NCI-H748 treated with DMSO at 0.1 percent for 48 hours (cell line): ENCODE results near the gene NBPF15.
"Not testable (repeated sequence)": the region's sequence is repeated elsewhere in the genome, so short reads cannot be mapped to it uniquely, and the experiment has no call there.

Experiments used
- DNase-seq: peaks from one replicate; lab custom pipeline; 2025; lab: John Stamatoyannopoulos, UW

The NBPF15 gene, protein sequence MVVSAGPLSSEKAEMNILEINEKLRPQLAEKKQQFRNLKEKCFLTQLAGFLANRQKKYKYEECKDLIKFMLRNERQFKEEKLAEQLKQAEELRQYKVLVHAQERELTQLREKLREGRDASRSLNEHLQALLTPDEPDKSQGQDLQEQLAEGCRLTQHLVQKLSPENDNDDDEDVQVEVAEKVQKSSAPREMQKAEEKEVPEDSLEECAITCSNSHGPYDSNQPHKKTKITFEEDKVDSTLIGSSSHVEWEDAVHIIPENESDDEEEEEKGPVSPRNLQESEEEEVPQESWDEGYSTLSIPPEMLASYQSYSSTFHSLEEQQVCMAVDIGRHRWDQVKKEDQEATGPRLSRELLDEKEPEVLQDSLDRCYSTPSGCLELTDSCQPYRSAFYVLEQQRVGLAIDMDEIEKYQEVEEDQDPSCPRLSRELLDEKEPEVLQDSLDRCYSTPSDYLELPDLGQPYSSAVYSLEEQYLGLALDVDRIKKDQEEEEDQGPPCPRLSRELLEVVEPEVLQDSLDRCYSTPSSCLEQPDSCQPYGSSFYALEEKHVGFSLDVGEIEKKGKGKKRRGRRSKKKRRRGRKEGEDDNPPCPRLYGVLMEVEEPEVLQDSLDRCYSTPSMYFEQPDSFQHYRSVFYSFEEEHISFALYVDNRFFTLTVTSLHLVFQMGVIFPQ

DNA sequence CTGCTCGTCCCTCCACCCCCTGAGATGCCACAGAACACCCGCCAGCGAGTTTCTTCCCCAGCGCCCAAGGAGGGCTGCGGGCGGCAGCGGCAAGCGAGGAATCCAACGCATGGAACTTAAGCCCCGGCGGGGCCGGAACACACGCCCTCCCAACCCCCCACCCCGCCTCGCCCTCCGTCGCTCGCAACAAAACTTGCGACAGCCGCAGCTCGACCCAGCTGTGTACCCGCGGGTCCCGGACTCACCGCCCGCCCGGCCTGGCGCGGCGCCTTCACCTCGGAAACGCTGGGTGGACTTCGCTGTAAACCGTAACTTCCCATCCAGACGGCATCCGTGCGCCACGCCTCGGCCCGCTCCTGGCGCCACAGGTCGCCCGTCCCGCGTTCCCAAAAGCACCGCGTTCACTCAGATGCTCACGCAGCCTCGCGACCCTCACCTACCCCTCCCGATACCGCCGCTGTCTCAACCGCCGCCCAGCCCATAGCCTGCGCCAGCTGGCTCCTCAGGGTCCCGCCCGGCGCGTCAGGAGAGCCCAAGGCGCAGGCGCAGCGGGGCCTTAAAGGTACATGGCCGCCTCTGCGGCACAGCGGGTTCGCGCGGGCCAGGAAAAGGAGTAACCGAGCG is at the start of gene NBPF15:
Gene NBPF15, minus strand, starts transcription at position 534 of the 624 bp plus-strand sequence. CDS start 21,666 bp downstream, outside the sequence.
- DNase-seq, result not testable (repeated sequence)

DNA sequence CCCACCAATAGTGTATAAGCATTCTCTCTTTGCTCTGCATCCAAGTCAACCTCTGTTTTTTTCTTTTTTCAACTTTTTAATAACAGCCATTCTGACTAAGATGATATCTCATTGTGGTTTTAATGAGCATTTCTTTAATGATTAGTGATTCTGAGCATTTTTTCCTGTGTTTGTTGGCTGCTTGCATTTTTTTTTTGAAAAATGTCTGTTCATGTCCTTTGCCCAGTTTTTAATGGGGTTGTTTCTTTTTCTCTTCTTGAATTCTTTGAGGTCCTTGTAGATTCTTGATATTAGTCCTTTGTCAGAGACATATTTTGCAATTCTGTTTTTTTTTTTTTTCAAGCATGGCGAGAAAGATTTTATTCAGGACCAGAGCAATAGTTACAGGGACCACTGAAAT is 35.0 kb upstream of the NBPF15 start:
- not testable (repeated sequence) for DNase-seq

DNA sequence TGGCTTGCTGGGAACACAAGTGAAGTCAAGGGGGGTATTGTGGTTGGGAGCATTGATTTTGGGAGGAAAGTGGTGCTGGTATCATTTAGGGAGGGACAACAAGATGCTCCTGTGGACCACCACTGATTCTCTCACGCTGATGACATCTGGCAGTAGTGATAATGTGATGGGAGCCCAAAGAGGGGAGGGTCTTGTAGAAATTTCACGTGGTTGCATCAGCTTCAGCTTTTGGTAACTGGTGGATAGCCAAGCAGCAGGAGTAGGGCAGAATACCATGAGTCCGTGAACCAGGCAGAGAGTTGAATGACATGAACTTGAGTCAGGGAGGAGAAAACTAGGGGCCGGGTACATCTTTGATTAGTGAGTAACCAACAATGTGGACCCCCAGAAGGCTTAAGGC is 32.7 kb upstream of the NBPF15 start:
- not testable (repeated sequence) for DNase-seq

DNA sequence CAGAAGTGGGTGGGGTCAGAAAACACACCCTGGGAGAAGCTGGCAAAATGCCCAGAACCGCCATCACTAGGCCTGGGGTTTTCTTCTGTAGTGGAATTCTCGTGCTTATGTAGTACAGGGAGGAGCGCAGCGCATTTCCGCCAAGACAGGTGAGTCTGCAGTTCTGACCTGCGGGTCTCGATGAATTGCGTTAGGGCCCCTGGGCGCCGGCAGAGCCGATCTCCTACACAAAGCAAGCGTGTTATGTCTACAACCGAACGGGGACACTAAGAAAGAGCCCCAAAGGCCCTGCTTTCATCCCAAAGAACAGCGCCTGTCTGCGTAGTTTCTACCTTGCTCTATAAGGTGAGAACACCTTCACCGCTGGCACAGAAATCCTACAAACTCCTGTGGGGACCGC is 28.9 kb upstream of the NBPF15 start:
- not testable (repeated sequence) for DNase-seq

DNA sequence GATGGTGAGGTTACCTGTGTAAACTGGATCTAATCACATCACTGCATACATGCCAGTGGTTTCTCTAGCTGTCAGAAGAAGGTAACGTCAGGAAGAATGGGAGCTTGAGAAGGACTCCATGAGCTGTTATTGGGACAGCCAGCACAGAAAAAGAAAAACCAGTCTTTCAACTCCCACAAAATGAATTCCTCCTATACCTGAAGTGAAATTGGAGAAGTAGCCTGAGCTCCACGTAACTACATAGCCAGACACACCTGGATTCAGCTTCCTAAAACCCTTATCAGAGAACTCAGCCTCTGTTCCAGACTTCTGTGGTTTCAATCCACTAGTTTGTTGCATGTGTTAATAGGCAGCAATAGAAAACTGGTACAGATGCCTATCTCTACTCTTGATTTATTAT is 25.5 kb upstream of the NBPF15 start:
- DNase-seq, result not testable (repeated sequence)

DNA sequence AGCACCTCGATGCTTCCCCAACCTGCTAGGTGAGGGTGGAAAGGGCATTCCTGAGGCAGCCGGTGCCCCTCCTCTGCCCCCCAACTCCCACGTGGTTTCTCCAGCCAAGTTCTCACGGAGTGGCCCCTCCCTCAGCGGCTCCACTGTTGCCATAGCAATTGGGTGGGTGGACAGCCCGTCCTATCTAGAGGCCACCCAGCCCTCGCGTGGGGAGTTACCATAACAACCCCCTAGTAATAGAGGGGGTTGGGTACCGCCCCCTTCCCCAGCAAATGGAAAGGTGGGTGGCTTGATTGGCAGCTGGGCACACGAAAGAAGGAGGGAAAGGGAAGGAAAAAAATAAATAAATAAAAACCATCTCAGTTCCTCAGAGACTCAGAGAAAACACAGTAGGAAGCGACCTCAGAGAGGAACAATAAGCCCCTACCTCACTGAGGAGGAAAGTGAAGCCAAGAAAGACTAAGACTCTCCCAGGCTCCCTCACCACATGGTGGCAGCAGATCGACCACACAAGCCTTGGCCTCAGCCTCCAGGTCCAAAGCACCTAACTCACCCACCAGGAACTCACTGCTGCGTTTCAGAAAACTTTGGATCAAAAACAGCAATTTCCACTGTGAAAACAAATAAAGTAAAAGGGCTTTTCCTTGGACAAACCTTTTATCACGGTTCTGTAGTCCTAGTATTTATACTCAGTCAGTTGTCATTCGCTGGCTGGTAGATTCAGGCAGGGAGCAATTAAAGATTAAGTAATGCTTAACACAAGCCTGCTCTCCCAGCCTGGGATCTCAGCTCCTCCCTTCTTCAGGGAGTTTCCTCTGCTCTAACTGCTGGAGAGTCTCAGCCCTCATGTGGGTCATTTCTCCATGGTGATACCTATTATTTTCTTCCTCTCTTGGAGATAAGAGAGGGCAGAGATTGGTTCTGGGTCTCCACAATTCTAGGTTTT is 23.9 kb upstream of the NBPF15 start:
- not testable (repeated sequence) for DNase-seq

DNA sequence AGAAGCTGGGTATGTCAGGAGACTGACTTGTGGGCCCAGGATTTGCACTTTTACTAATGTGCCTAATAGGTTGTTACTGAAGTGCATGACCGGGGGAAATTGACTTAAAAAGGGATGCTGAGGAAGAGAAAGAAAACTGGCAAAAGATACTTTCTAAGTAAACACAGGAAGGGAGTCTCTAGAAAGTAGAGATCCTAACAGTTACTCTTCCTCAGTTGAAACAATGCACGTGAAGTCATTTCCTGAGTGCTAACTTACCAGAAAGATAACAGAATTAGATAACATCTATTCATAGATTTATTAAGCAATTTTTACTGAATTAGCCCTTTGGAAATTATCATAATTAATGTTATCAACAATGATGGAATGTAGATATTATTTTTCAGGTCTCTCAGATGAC is 12.4 kb upstream of the NBPF15 start:
- DNase-seq, result not testable (repeated sequence)

DNA sequence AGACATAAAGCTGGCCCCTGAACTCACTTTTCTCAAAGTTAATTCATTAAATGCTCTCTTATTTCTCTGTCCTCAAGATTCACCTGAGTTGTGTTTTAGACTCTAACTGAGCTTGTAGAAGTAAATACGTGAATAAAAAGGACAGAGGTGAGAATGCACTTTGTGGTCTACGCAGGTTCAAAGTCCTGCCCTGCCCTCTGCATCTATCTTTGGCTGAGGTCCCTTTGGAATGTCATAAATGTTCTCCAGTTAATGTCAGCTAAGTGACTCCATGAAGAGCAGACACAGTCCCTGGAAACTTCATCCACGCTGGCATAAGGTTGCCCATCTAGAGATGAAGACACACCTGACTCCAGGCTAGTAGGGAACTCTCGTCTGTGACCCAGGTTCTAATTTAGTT is 10.0 kb upstream of the NBPF15 start:
- DNase-seq, result not testable (repeated sequence)

DNA sequence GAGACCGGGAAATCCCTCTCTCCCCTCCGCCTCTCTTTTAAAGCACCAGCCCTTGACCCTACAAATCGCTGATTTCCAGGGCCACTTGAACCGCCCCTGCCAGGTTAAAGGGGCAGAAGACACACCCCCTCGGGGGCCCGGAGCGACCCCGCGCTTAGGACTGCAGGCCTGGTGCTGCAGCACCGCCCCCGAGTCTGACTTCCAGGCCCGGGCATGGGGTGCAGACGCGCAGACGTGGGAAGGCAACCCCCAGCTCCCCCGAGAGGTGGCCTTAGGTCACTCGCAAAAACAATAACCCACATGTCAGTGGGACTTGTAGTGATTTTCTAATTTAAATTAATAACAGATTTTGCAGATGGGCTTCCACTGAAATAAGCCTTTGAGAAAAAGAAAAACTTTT is 309 bp upstream of the NBPF15 start:
- not testable (repeated sequence) for DNase-seq

DNA sequence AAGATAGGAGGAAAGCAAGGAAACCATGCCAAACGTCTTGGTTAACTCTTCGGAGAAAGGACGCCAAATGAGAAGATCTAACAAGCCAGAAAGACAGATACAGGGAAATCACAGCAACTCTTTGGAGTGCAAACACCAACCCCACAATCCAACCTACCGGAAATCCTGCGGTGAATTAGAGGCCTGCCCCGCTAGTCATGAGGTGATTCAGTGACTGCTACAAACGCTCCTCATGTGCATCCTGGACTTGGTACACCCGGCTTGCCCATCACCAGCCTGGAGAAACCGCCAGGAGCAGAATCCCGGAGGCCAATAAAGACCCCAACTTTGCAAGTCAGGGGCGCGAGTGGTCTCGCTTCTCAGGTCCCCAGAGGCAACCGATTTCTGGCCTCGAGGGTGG is 783 bp downstream of the NBPF15 start:
- not testable (repeated sequence) for DNase-seq

DNA sequence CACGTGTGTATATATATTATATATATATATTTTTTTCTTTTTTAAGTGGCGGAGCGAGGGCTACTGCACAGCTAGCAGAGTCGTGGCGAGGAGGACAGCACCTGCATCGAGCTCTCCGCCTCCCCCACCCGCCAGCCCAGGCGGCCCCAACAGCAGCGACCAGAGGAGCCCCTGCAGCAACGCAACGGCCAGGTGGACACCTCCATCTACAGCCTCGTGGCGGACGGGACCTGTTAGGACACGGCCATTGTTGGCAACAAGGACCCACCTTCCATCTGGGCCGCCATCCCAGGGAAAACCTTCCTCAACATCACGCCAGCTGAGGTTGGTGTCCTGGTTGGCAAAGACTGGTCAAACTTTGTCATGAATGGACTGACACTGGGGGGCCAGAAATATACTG is 19.1 kb downstream of the NBPF15 start:
- not testable (repeated sequence) for DNase-seq

DNA sequence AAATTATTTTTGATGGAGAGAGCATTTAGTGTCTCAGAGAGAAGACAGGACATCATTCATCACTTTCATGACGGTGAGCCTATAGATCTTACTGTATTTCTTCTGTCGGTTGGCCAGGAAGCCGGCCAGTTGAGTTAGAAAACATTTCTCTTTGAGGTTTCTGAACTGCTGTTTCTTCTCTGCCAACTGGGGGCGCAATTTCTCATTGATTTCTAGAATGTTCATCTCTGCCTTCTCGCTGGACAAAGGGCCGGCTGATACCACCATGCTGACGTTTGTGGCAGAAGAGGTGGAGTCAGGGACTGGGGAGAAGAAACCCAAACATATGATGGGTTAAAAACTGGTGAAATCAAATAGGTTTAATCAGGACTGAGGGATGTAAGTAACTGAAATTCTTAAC is 21.7 kb downstream of the NBPF15 start:
- DNase-seq, result not testable (repeated sequence)

DNA sequence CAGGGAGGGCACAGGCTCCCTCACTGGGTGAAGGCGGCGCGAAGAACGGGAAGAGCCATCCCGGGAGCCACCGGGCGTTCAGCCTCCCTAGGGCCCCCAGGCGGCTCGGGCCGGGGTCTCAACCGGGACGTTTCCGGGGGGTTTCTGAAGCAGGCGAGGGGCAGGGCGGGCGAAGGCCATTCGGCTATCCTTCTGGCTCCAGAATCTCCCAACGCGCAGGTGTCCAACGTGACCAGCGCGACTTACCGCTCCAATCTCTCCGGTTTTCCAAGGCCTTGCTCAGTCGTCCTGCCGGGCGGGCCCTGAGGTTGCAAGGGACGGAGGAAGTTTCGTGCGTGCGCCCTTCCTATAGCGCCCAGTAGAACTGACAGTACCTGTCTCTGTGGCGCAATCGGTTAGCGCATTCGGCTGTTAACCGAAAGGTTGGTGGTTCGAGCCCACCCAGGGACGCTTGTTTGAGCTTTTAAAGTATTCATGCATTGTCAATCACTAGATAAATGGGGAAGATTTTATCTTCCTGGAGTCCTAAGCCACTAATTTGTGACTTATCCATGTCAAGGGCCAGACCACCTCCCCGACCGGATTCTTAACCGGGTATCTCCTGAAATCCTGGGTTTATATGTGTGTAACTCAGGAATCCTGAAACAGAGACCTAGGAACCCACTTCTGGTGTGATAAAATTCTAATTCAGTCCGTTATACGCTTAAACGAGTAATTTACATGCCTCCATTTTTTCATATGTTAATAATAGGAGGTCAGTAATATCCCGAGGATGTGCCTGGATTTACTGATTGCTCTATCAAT is 42.4 kb downstream of the NBPF15 start:
- DNase-seq, result not testable (repeated sequence)

DNA sequence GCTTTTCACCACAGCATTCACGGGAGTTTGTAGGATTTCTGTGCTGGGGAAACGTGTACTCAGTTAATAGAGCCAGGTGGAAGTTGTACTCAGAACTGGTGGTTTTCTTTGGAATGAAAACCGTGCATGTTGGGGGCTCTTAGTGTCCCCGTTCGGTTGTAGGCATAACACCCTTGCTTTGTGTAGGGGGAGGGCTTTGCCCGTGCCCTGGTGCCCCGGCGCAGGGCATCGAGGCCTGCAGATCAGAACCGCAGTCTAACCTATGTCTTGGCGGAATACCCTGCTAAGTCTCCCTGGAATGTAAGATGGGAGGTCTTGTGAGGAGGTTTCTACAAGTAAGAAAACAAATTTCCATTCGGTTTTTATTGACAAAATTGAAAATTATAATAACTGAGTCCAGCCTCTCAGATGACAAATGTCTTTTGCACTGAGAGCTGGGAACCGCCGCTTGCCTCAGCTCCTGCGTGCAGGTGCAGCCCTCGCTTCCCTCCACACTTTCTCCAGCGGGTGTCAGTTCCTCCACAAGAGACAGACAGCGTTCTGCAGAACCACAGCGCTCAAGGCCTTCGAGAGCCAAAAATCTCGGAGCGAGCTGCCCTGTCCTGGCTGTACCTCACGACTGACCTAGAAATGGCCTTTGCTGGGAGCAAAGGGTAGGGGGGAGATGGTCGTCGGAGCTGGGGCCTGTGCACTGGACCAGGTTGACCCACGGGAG is 47.9 kb downstream of the NBPF15 start:
- DNase-seq, result not testable (repeated sequence)

DNA sequence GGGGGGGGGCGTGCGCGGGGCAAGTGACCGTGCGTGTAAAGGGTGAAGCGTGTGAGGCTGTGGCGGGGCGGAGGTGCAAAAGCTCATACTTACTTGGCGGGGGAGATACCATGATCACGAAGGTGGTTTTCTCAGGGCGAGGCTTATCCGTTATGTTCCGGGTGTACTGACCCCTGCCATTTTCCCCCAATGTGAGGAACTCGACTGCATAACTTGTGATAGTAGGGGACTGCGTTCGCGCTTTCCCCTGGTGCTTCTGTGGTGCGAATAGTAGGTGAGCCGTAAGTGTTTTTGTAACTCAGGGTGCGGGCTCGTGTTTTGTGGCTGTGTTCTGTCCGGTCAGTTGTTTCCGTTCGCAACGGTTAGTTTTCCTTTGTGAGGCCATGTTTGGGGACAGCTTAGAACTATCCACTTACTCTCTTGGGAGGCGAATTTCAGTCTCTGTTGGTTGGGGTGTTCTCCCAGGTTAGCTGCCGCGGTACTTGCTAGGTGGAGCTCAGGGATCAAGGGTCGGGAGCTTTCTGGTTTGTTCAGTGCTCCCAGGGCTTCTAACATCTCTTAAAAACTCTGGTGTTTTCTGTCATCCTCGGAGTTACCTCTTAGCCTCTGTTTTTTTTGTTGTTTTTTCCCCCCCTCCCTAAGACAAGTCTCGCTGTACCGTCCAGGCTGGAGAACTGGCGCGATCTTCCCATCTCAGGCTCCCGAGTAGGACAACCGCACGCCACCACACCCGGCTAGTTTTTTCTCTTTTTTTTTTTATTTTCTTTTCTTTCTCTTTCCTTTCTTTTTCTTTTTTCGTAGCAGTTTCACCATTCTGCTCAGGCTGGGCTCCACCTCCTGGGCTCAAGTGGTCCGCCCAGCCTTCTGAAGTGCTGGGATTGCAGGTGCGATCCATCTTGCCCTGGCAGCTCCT is 48.7 kb downstream of the NBPF15 start:
- DNase-seq, result peak; percentile 94

DNA sequence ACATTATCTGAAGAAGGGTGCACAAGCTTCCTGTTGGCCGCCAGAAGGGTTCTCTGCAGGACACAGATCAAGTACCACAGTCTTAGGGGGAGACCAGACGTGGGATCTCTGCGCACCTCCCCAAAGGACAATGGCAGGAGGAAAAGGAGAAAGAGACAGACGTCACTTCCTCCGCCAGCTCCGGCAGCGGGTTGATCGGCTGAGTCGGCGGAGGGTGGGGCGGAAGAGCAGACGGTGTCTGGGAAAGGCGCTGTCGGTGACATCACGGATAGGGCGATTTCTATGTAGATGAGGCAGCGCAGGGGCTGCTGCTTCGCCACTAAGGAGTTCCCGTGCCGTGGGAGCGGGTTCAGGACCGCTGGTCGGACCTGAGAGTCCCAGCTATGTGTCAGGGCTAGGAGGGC is 49.4 kb downstream of the NBPF15 start:
- not testable (repeated sequence) for DNase-seq

DNA sequence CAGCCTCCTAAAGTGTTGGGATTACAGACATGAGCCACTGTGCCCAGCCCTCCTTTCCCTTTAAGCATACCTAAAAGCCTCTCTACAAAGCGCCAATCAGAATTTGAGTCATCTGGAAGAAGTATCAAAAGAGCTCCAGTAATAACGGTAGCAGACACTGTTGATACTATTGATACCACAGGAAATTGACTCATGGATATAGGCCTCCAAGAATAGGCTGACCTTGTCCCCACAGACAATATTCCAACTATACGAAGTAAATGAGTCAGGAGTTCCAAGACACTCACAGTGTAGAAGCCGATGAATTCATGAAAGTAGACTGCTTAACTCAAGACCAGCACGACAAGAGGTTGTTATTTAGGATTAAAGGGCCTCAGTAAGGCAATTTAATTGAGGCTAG is 58.7 kb downstream of the NBPF15 start:
- DNase-seq, result not testable (repeated sequence)

DNA sequence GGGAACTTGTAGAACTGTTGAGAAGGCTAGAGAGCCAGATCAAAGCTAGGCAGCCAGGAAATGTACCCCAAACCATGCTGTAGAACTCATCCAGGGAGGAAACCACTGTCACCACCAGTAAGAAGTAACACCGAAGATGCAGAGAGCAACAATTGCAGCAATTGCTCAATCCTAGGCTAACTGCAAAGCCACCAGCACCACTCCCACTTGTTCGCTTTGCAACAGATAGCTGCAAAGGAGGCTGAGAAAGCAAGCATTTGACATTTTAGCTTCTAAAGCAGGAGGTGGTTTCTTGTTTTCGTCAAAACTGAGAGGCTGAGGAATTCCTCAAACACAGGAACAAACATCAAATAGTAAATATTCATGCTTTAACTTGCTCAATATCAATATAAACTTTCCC is 89.8 kb downstream of the NBPF15 start:
- not testable (repeated sequence) for DNase-seq
